GM18870 (cell line): ENCODE results near the gene EEF1AKMT4.
A peak's percentile ranks its signal among the peaks of the same experiment; 100 is the strongest.

ENCODE experiments used
- ATAC-seq: cut with Tn5 transposase; IDR thresholded peaks from one replicate; pipeline ENCODE4 v1.9.1; 2021; ENCODE audit warnings: moderate library complexity; ENCODE audit not compliant: unreplicated experiment

EEF1AKMT4 gene

GRCh38 chr3:184298759-184299487 lies 49.5 kb downstream of the EEF1AKMT4 start, which contains the start of gene PSMD2:
PSMD2 (plus strand) TSS chr3:184299241; CDS start chr3:184299267, 26 bp downstream.
- ATAC-seq = peak; percentile 78

- no peak for ATAC-seq
These were observed 50.3 kb downstream of the EEF1AKMT4 start for GRCh38 chr3:184299488-184300377.

- ATAC-seq = no peak
These were observed 50.9 kb downstream of the EEF1AKMT4 start for GRCh38 chr3:184300378-184300720.

- ATAC-seq = no peak
These were observed 56.1 kb downstream of the EEF1AKMT4 start for GRCh38 chr3:184305577-184305976.

- no peak for ATAC-seq
These were observed 57.0 kb downstream of the EEF1AKMT4 start for GRCh38 chr3:184306341-184306972.

- ATAC-seq = no peak
These were observed 58.4 kb downstream of the EEF1AKMT4 start for GRCh38 chr3:184307915-184308314.
